ENCODE measurements around the gene NKAIN4.

GRCh38 chr20:63254606-63255384 is 532 bp upstream of the NKAIN4 start:
- no peak for TF ChIP-seq SP1 (IDR thresholded peaks at IDR 0.05)
- TF ChIP-seq ELF4 (IDR thresholded peaks at IDR 0.05) = no peak
- TF ChIP-seq L3MBTL2 (conservative IDR thresholded peaks at IDR 0.05) = no peak
- no peak for TF ChIP-seq FOXM1 (IDR thresholded peaks at IDR 0.05; ENCODE audit: borderline replicate concordance)
- no peak for TF ChIP-seq ZNF384 (IDR thresholded peaks at IDR 0.05)
- no peak for TF ChIP-seq NFRKB (IDR thresholded peaks at IDR 0.05)
- no peak for TF ChIP-seq FOXA1 (IDR thresholded peaks at IDR 0.05)
- TF ChIP-seq SUZ12 (IDR thresholded peaks at IDR 0.05) = no peak
- no peak for TF ChIP-seq BHLHE40 (IDR thresholded peaks at IDR 0.05; ENCODE audit: borderline replicate concordance)
- no peak for TF ChIP-seq TARDBP (IDR thresholded peaks at IDR 0.05)
- TF ChIP-seq HDGF (IDR thresholded peaks at IDR 0.05; ENCODE audit: borderline replicate concordance) = no peak
- TF ChIP-seq ARNT (IDR thresholded peaks at IDR 0.05) = no peak
- TF ChIP-seq FOXK2 (IDR thresholded peaks at IDR 0.05) = no peak
